ENCODE results near the gene TUFT1. TPM values are rescaled to one million over a fixed set of nuclear protein-coding genes. Genes with fewer than 3 reads are reported as not detected.

The TUFT1 gene
- total RNA-seq, 1 donor from 2014 or later, result 3.6 TPM

GRCh38 chr1:151502859-151503780, 37.0 kb upstream of the TUFT1 start:
- DNase-seq, result no peak
- H3K27ac ChIP-seq (replicated peaks), result no peak overlapping the region
- no peak overlapping the region for H3K4me3 ChIP-seq
- intact Hi-C loops (cut with micrococcal nuclease), result no loop called here
- no peak for TF ChIP-seq CTCF (IDR thresholded peaks at IDR 0.05; ENCODE audit: borderline replicate concordance)
- H3K4me1 ChIP-seq, result no peaks in the 10 kb centered on the region
- no peaks in the 10 kb centered on the region for H3K27me3 ChIP-seq (ENCODE audit: low read depth)
- no peaks in the 10 kb centered on the region for H3K9me3 ChIP-seq (replicated peaks)
- H3K36me3 ChIP-seq, result no peaks in the 10 kb centered on the region

DNA sequence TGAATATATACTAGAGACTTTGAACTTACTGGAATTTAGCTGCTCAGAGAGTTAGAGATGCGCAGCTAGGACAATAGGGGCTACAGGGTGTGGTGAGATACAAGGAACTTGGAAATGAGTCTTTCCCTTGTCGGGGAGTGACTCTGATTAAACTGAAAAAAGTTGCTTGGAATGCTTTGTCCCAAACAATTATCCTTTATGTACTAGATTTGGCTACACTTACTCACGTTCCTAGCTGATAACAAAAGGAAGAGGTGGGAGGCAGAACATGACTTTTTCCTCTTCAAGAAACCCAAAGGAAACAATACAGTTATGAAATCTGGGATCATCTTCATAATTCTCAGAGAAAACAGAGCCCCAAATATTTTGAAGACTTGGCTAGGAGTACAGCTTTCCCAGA, 35.9 kb upstream of the TUFT1 start:
- H3K4me1 ChIP-seq, result no peaks in the 10 kb centered on the region
- no peak overlapping the region for H3K27ac ChIP-seq (replicated peaks)
- no peaks in the 10 kb centered on the region for H3K9me3 ChIP-seq (replicated peaks)
- no peaks in the 10 kb centered on the region for H3K36me3 ChIP-seq
- no peak for DNase-seq
- intact Hi-C loops (cut with micrococcal nuclease), result no loop called here
- no peak for TF ChIP-seq CTCF (IDR thresholded peaks at IDR 0.05; ENCODE audit: borderline replicate concordance)
- no peaks in the 10 kb centered on the region for H3K27me3 ChIP-seq (ENCODE audit: low read depth)
- H3K4me3 ChIP-seq, result no peak overlapping the region

DNA sequence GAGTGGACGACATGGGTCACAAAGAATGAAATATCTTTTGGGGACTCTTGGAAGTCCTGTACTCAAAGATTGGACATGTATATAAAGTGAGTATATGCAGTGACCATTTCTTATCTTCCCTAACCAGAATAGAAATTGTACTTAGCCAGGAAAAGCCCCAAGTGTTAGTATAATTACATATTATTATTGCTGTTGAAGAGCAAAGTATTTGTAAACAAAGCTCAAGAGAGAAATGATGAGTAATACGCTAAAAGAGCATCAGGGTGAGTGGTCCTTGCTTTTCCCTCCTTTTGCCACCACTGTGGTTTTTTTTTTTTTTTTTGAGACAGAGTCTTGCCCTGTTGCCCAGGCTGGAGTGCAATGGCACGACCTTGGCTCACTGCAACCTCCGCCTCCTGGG, 35.4 kb upstream of the TUFT1 start:
- no peak for TF ChIP-seq CTCF (IDR thresholded peaks at IDR 0.05; ENCODE audit: borderline replicate concordance)
- DNase-seq, result no peak
- H3K9me3 ChIP-seq (replicated peaks), result no peaks in the 10 kb centered on the region
- no peak overlapping the region for H3K27ac ChIP-seq (replicated peaks)
- H3K4me1 ChIP-seq, result no peaks in the 10 kb centered on the region
- intact Hi-C loops (cut with micrococcal nuclease), result no loop called here
- H3K4me3 ChIP-seq, result no peak overlapping the region
- no peaks in the 10 kb centered on the region for H3K36me3 ChIP-seq
- no peaks in the 10 kb centered on the region for H3K27me3 ChIP-seq (ENCODE audit: low read depth)

- no peak for DNase-seq
- no peak for TF ChIP-seq CTCF (IDR thresholded peaks at IDR 0.05; ENCODE audit: borderline replicate concordance)
- Histone ChIP-seq H3K9me3 (replicated peaks) (no peaks in the 10 kb centered on the region), H3K4me1 (peaks cover 25% of the 10 kb centered on the region), H3K27me3 (ENCODE audit: low read depth) (peaks cover 18% of the 10 kb centered on the region), H3K36me3 (no peaks in the 10 kb centered on the region), H3K27ac (replicated peaks) (no peak overlapping the region), H3K4me3 (no peak overlapping the region)
- intact Hi-C loops (cut with micrococcal nuclease), result no loop called here
Measured at GRCh38 chr1:151508833-151509232, 31.3 kb upstream of the TUFT1 start.

- H3K4me3 ChIP-seq, result no peak overlapping the region
- intact Hi-C loops (cut with micrococcal nuclease), result loop anchor here (10.0 kb wide), 1 partner anchor 45 kb away; no protein-coding TSS in a partner anchor
- H3K36me3 ChIP-seq, result no peaks in the 10 kb centered on the region
- no peaks in the 10 kb centered on the region for H3K9me3 ChIP-seq (replicated peaks)
- no peak for TF ChIP-seq CTCF (IDR thresholded peaks at IDR 0.05; ENCODE audit: borderline replicate concordance)
- no peak overlapping the region for H3K27ac ChIP-seq (replicated peaks)
- peaks cover 25% of the 10 kb centered on the region for H3K27me3 ChIP-seq (ENCODE audit: low read depth)
- peaks cover 25% of the 10 kb centered on the region for H3K4me1 ChIP-seq
- DNase-seq, result no peak
Measured at GRCh38 chr1:151509350-151510019, 30.6 kb upstream of the TUFT1 start.
